ENCODE measurements around the gene DPF3. TPM values are rescaled to one million over a fixed set of nuclear protein-coding genes. Genes with fewer than 3 reads are reported as not detected.

The DPF3 gene
- total RNA-seq, 4 donors from 2014 or later: under 0.01 to 2.7 (median 0.61) TPM; not detected in 1

- Histone ChIP-seq H3K27me3 (peaks cover 3 to 88% (median 17%) of the 10 kb centered on the region in 4 donors), H3K4me3 (peak overlapping the region; percentile 49 to 85 (median 76)), H3K4me1 (peaks cover 0 to 35% (median 18%) of the 10 kb centered on the region in 3 donors), H3K27ac (no peak overlapping the region), H3K36me3 (no peaks in the 10 kb centered on the region), H3K9me3 (no peaks in the 10 kb centered on the region)
- no peak for DNase-seq
- TF ChIP-seq POLR2A (IDR thresholded peaks at IDR 0.05): no peak
- no peak for TF ChIP-seq CTCF (IDR thresholded peaks at IDR 0.05)
- intact Hi-C loops (cut with DNase I): no loop called here
- WGBS, 2 donors: 0 to 1% methylated on average over 27 to 32 of the region's 47 CpGs
These were observed 1.6 kb downstream of the DPF3 start for GRCh38 chr14:72892103-72892878.

GRCh38 chr14:72891666-72892102 lies 2.2 kb downstream of the DPF3 start:
- intact Hi-C loops (cut with DNase I): no loop called here
- TF ChIP-seq CTCF (IDR thresholded peaks at IDR 0.05) (no peak), POLR2A (IDR thresholded peaks at IDR 0.05) (no peak)
- Histone ChIP-seq H3K36me3 (no peaks in the 10 kb centered on the region), H3K4me3 (peak overlapping the region in 3 of 4 donors; percentile 70 to 85 (median 83)), H3K4me1 (peaks cover 0 to 35% (median 18%) of the 10 kb centered on the region in 3 donors), H3K9me3 (no peaks in the 10 kb centered on the region), H3K27me3 (peaks cover 3 to 81% (median 17%) of the 10 kb centered on the region in 4 donors), H3K27ac (no peak overlapping the region)
- WGBS, 2 donors: 6 to 17% methylated on average over 6 to 12 of the region's 14 CpGs
- no peak for DNase-seq

GRCh38 chr14:72889366-72889765 lies 4.5 kb downstream of the DPF3 start:
- Histone ChIP-seq H3K27ac (no peak overlapping the region), H3K27me3 (peaks cover 3 to 60% (median 15%) of the 10 kb centered on the region in 4 donors), H3K4me1 (peaks cover 0 to 24% (median 10%) of the 10 kb centered on the region in 3 donors), H3K9me3 (no peaks in the 10 kb centered on the region), H3K4me3 (no peak overlapping the region), H3K36me3 (no peaks in the 10 kb centered on the region)
- no peak for DNase-seq
- intact Hi-C loops (cut with DNase I): no loop called here
- TF ChIP-seq POLR2A (IDR thresholded peaks at IDR 0.05) (no peak), CTCF (IDR thresholded peaks at IDR 0.05) (no peak)
- WGBS, 2 donors: 69 to 74% methylated on average over 5 of the region's 5 CpGs

GRCh38 chr14:72888636-72889201 lies 5.2 kb downstream of the DPF3 start:
- WGBS, 2 donors: 56 to 83% methylated on average over 2 of the region's 2 CpGs
- no peaks in the 10 kb centered on the region for H3K9me3 ChIP-seq
- H3K27ac ChIP-seq: no peak overlapping the region
- H3K4me1 ChIP-seq: peaks cover 0 to 21% (median 10%) of the 10 kb centered on the region in 3 donors
- no peak overlapping the region for H3K4me3 ChIP-seq
- intact Hi-C loops (cut with DNase I): no loop called here
- H3K27me3 ChIP-seq: peaks cover 3 to 59% (median 15%) of the 10 kb centered on the region in 4 donors
- TF ChIP-seq CTCF (IDR thresholded peaks at IDR 0.05) (no peak), POLR2A (IDR thresholded peaks at IDR 0.05) (no peak)
- no peaks in the 10 kb centered on the region for H3K36me3 ChIP-seq
- DNase-seq: no peak

- DNase-seq: no peak
- intact Hi-C loops (cut with DNase I): no loop called here
- TF ChIP-seq POLR2A (IDR thresholded peaks at IDR 0.05) (no peak), CTCF (IDR thresholded peaks at IDR 0.05) (no peak)
- no peaks in the 10 kb centered on the region for H3K36me3 ChIP-seq
- no peaks in the 10 kb centered on the region for H3K9me3 ChIP-seq
- peaks cover 0 to 18% (median 10%) of the 10 kb centered on the region in 3 donors for H3K4me1 ChIP-seq
- no peak overlapping the region for H3K4me3 ChIP-seq
- H3K27me3 ChIP-seq: peaks cover 3 to 55% (median 15%) of the 10 kb centered on the region in 4 donors
- 72 to 88% methylated on average over 2 of the region's 2 CpGs for WGBS, 2 donors
- no peak overlapping the region for H3K27ac ChIP-seq
These were observed 5.7 kb downstream of the DPF3 start for GRCh38 chr14:72888192-72888591.

All from esophagus squamous epithelium (tissue), 5 donors.